ENCODE measurements around the gene TRIM71.

DNA sequence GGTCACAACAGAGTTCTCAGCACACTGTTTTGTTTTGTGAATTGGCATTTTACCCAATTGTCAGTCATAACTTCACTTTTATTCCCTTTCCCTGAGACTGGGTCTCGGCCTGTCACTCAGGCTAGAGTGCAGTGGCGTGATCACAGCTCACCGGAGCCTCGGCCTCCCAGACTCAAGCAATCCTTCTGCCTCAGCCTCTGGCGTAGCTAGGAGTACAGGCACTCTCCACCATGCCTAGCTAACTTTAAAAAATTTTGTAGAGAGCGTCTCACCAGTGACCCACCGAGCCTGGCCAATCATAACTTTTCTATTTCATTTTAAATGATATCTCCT is 26.5 kb downstream of the TRIM71 start:
- TF ChIP-seq, protein P1, sequence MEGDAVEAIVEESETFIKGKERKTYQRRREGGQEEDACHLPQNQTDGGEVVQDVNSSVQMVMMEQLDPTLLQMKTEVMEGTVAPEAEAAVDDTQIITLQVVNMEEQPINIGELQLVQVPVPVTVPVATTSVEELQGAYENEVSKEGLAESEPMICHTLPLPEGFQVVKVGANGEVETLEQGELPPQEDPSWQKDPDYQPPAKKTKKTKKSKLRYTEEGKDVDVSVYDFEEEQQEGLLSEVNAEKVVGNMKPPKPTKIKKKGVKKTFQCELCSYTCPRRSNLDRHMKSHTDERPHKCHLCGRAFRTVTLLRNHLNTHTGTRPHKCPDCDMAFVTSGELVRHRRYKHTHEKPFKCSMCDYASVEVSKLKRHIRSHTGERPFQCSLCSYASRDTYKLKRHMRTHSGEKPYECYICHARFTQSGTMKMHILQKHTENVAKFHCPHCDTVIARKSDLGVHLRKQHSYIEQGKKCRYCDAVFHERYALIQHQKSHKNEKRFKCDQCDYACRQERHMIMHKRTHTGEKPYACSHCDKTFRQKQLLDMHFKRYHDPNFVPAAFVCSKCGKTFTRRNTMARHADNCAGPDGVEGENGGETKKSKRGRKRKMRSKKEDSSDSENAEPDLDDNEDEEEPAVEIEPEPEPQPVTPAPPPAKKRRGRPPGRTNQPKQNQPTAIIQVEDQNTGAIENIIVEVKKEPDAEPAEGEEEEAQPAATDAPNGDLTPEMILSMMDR (IDR thresholded peaks at IDR 0.05; ENCODE audit: borderline replicate concordance, extremely low read depth, low read length, poor library complexity, severe bottlenecking), result no peak
- TF ChIP-seq EZH2 (IDR thresholded peaks at IDR 0.05; ENCODE audit: borderline replicate concordance, low read depth, low read length, severe bottlenecking), result no peak

Data from DND-41 (cell line).